Effector memory CD4-positive, alpha-beta T cell (primary cell): ENCODE results near the gene KAT8.
A peak's percentile ranks its signal among the peaks of the same experiment; 100 is the strongest.
"Not testable (repeated sequence)": the region's sequence is repeated elsewhere in the genome, so short reads cannot be mapped to it uniquely, and the experiment has no call there.

Experiments used
- DNase-seq, 3 donors: peaks; one replicate each; pipeline ENCODE4 v3.0.0-alpha.2; 2020
- H3K27ac ChIP-seq: 2 replicates; pipeline ENCODE4 v1.7.0; 2013; ENCODE audit warnings: mild to moderate bottlenecking, low read length, moderate library complexity; ENCODE audit not compliant: insufficient read depth, poor library complexity, severe bottlenecking
- H3K27me3 ChIP-seq: replicated peaks from 2 replicates; pipeline ENCODE4 v1.7.0; 2013; ENCODE audit warnings: mild to moderate bottlenecking, low read length; ENCODE audit not compliant: insufficient read depth, control insufficient read depth, poor library complexity, severe bottlenecking
- H3K36me3 ChIP-seq: 2 replicates; pipeline ENCODE4 v1.7.0; 2013; ENCODE audit warnings: mild to moderate bottlenecking, low read length, moderate library complexity; ENCODE audit not compliant: control insufficient read depth, insufficient read depth
- H3K4me1 ChIP-seq: 2 replicates; pipeline ENCODE4 v1.7.0; 2013; ENCODE audit warnings: low read length, mild to moderate bottlenecking; ENCODE audit not compliant: control insufficient read depth, insufficient read depth, poor library complexity, severe bottlenecking
- H3K4me3 ChIP-seq: 2 replicates; pipeline ENCODE4 v1.7.0; 2013; ENCODE audit warnings: low read length, low read depth, mild to moderate bottlenecking; ENCODE audit not compliant: insufficient read depth, poor library complexity, severe bottlenecking
- H3K9me3 ChIP-seq: 2 replicates; pipeline ENCODE4 v1.7.0; 2013; ENCODE audit warnings: mild to moderate bottlenecking, low read length, moderate library complexity; ENCODE audit not compliant: control insufficient read depth

Gene KAT8

DNA sequence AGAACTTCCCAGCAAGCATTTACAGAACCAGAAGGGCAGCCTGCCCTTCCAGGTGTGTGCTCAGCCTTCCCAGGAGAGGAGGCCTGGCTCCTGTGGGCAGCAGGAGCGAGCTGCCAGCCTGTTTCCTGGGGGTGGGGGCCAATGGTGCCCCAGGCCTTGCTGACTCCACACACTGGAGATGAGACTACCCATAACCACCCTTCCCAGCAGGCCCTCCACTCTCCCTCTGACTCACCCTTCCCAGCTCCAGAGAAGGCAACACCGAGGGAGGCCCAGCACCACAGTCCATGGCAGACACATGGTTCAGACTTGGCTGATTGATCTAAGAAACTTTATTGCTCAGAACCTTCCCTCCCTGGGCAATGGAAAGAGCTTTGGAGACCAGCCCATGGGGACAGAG is 26.9 kb upstream of the KAT8 start:
- Histone ChIP-seq H3K4me3 (no peak overlapping the region), H3K27ac (no peak overlapping the region), H3K4me1 (peaks cover 8% of the 10 kb centered on the region), H3K9me3 (no peaks in the 10 kb centered on the region), H3K36me3 (peaks cover 19% of the 10 kb centered on the region), H3K27me3 (no peaks in the 10 kb centered on the region)
- DNase-seq, result no peak

DNA sequence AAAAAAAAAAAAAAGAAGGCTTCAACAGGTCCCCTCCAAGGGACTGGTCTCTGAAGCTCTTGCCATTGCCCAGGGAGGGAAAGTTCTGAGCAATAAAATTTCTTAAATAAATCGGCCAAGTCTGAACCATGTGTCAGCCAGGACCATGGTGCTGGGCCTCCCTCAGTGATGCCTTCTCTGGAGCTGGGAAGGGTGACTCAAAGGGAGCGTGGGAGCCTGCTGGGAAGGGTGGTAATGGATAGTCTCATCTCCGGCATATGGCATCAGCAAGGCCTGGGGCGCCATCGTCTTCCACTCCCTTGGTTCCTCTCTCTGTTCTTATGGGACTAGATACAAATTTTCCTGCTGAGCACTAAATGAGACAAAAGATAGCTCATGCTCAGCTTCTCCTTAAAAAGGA is 25.1 kb upstream of the KAT8 start:
- peaks cover 8% of the 10 kb centered on the region for H3K4me1 ChIP-seq
- no peak for DNase-seq
- no peaks in the 10 kb centered on the region for H3K9me3 ChIP-seq
- H3K4me3 ChIP-seq, result no peak overlapping the region
- peaks cover 16% of the 10 kb centered on the region for H3K36me3 ChIP-seq
- H3K27ac ChIP-seq, result no peak overlapping the region
- no peaks in the 10 kb centered on the region for H3K27me3 ChIP-seq

GRCh38 chr16:31093132-31093703 is 24.2 kb upstream of the KAT8 start:
- peaks cover 8% of the 10 kb centered on the region for H3K4me1 ChIP-seq
- H3K9me3 ChIP-seq, result no peaks in the 10 kb centered on the region
- no peak overlapping the region for H3K27ac ChIP-seq
- peaks cover 16% of the 10 kb centered on the region for H3K36me3 ChIP-seq
- H3K4me3 ChIP-seq, result no peak overlapping the region
- H3K27me3 ChIP-seq, result no peaks in the 10 kb centered on the region
- no peak for DNase-seq

DNA sequence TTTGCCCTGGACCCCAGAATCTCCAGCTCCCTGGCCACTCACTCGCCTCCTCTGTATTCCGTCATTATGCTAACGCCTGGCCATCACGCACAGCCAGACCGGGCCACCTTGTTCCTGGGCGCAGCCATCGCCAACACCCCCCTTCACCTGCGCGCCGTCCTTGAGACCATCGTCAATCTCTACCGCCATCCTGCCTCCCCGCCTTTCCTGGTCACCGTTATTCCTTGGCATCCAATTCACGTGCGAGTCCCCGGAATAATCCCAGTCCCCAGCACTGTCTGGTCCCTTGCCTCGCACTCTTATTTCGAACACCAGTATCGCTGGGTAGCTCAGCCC is 23.4 kb upstream of the KAT8 start:
- Histone ChIP-seq H3K9me3 (no peaks in the 10 kb centered on the region), H3K27me3 (no peaks in the 10 kb centered on the region), H3K4me3 (peak overlapping the region; percentile 87), H3K36me3 (peaks cover 16% of the 10 kb centered on the region), H3K4me1 (peaks cover 8% of the 10 kb centered on the region), H3K27ac (peak overlapping the region; percentile 77)
- DNase-seq, result no peak

GRCh38 chr16:31094424-31095120 is 22.9 kb upstream of the KAT8 start, which contains the start of gene VKORC1:
Gene VKORC1 (minus strand): TSS chr16:31094797. CDS start chr16:31094729, 68 bp downstream.
- peaks cover 8% of the 10 kb centered on the region for H3K4me1 ChIP-seq
- peaks cover 16% of the 10 kb centered on the region for H3K36me3 ChIP-seq
- peak within 1 kb of the TSS; percentile 87 for H3K4me3 ChIP-seq
- no peaks in the 10 kb centered on the region for H3K9me3 ChIP-seq
- DNase-seq, result peak; percentile 78 to 83 (median 80)
- no peaks in the 10 kb centered on the region for H3K27me3 ChIP-seq
- peak within 1 kb of the TSS; percentile 77 for H3K27ac ChIP-seq

GRCh38 chr16:31099860-31100638 is 17.4 kb upstream of the KAT8 start:
- Histone ChIP-seq H3K36me3 (no peaks in the 10 kb centered on the region), H3K9me3 (no peaks in the 10 kb centered on the region), H3K27me3 (no peaks in the 10 kb centered on the region), H3K4me1 (no peaks in the 10 kb centered on the region), H3K27ac (no peak overlapping the region), H3K4me3 (no peak overlapping the region)
- no peak for DNase-seq

- H3K4me1 ChIP-seq, H3K4me3 ChIP-seq, H3K27me3 ChIP-seq, H3K36me3 ChIP-seq, DNase-seq, H3K27ac ChIP-seq, H3K9me3 ChIP-seq: not testable (repeated sequence)
These were observed 16.4 kb upstream of the KAT8 start for GRCh38 chr16:31100876-31101641.

GRCh38 chr16:31105677-31106213 is 11.7 kb upstream of the KAT8 start:
- Histone ChIP-seq H3K27ac (no peak overlapping the region), H3K4me3 (no peak overlapping the region)

DNA sequence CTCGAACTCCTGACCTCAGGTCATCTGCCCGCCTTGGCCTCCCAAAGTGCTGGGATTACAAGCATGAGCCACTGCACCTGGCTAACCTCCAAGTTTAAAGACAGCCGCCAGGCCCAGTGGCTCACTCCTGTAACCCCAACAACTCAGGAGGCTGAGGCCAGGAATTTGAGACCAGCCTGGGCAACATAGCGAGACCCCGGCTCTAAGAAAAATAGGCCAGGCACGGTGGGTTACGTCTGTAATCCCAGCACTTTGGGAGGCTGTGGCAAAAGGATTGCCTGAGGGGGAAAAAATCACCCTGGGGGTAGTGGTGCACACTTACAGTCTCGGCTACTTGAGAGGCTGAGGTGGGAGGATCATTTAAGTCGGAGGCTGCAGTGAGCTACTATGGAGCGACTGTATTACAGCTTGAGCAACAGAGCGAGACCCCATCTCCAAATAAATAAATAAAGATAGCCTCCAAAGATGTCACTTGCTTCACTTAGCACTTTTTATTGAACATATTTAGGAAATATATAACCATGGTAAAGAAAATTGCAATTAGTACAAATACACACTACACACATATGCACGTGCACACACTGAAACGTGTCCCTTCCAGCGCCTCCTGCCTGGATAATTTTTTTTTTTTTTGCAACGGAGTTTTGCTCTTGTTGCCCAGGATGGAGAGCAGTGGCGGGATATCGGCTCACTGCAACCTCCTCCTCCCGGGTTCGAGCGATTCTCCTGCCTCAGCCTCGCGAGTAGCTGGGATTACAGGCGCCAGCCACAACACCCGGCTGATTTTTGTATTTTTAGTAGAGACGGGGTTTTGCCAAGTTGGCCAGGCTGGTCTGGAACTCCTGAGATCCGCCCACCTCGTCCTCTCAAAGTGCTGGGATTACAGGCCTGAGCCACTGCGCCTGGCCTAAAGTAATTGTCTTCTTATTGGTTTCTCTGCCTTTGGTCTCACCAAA is 10.7 kb upstream of the KAT8 start:
- H3K4me1 ChIP-seq, result peaks cover 10% of the 10 kb centered on the region
- H3K27ac ChIP-seq, result no peak overlapping the region
- DNase-seq, result no peak
- H3K4me3 ChIP-seq, result no peak overlapping the region
- H3K36me3 ChIP-seq, result peaks cover 18% of the 10 kb centered on the region
- H3K9me3 ChIP-seq, result no peaks in the 10 kb centered on the region
- no peaks in the 10 kb centered on the region for H3K27me3 ChIP-seq

More at GRCh38 chr16:31105677-31106213, 11.7 kb upstream of the KAT8 start:
- peaks cover 10% of the 10 kb centered on the region for H3K4me1 ChIP-seq
- peaks cover 8% of the 10 kb centered on the region for H3K36me3 ChIP-seq
- H3K27me3 ChIP-seq, result no peaks in the 10 kb centered on the region
- peak; percentile 56 to 65 (median 65) for DNase-seq
- no peaks in the 10 kb centered on the region for H3K9me3 ChIP-seq
